ENCODE data around the gene SOHLH2. TPM values are rescaled to one million over a fixed set of nuclear protein-coding genes. Genes with fewer than 3 reads are reported as not detected.

SOHLH2 gene
- total RNA-seq, 1 experiment from 2014 or later = not detected

DNA sequence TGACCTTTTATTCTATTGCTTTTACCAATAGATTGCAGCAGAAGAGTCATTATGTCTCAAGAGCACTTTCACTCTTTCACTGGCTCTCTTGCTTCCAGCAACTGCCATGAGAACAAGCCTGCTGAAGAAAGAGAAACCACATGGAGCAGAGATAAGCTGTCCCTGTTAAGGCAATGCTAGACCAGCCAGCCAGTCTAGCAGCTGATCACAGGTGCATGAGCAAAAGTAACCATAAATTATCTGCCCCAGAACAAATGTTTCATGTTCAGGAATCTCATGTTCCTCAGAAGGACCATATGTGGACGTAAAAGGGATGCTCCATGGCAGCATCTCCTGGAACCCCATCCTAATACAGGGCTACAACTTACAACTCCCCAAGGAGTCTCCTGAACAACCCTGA lies 62.8 kb downstream of the SOHLH2 start:
- Histone ChIP-seq H4K20me1 (ENCODE audit: low read length) (no peaks in the 10 kb centered on the region), H3K36me3 (ENCODE audit: low read depth, low read length) (no peaks in the 10 kb centered on the region), H3K79me2 (ENCODE audit: low read length) (no peaks in the 10 kb centered on the region), H3K27ac (ENCODE audit: low read length) (no peak overlapping the region), H3K9ac (ENCODE audit: low read length) (no peak overlapping the region), H3K27me3 (ENCODE audit: low read length) (no peaks in the 10 kb centered on the region), H3K4me3 (ENCODE audit: low read length) (no peak overlapping the region), H3K4me2 (ENCODE audit: low read length) (no peak overlapping the region), H3F3A (ENCODE audit: low read length, unreplicated experiment) (no peaks in the 10 kb centered on the region), H3K4me1 (ENCODE audit: insufficient read depth, low read length) (peaks cover 9% of the 10 kb centered on the region), H3K9me2 (replicated peaks; ENCODE audit: low read length) (no peaks in the 10 kb centered on the region), H3K9me3 (ENCODE audit: low read length) (no peaks in the 10 kb centered on the region), H2AFZ (ENCODE audit: low read length) (no peak overlapping the region)
- no peak for ATAC-seq
- ChIA-PET CTCF (no interaction called here), POLR2A (ENCODE audit: unreplicated experiment) (no interaction called here)
- intact Hi-C loops (cut with micrococcal nuclease) = no loop called here
- TF ChIP-seq EZH2phosphoT487 (IDR thresholded peaks at IDR 0.05; ENCODE audit: borderline replicate concordance, low read length) = no peak
- TF ChIP-seq CTCF (conservative IDR thresholded peaks at IDR 0.05; ENCODE audit: low read depth, low read length) = no peak
- no peak for TF ChIP-seq EZH2 (IDR thresholded peaks at IDR 0.05; ENCODE audit: low read length, unreplicated experiment)
- no TSS peak for BruUV-seq (replicated peaks)
- no peak for DNase-seq

GRCh38 chr13:36148446-36148845 lies 65.9 kb downstream of the SOHLH2 start:
- no peaks in the 10 kb centered on the region for H3K9me2 ChIP-seq (replicated peaks; ENCODE audit: low read length)
- no peaks in the 10 kb centered on the region for H4K20me1 ChIP-seq (ENCODE audit: low read length)
- peak overlapping the region; percentile 26; the same call in 1 of the 2 replicates for H3K4me2 ChIP-seq (ENCODE audit: low read length)
- ChIA-PET POLR2A (ENCODE audit: unreplicated experiment) (interaction anchor here (0.6 kb wide), 1 partner anchor 213 kb away, joined by 3 read pairs; no protein-coding TSS in a partner anchor), CTCF (no interaction called here)
- BruUV-seq (replicated peaks) = no TSS peak
- peak overlapping the region; percentile 32; the same call in 1 of the 2 replicates for H3K27ac ChIP-seq (ENCODE audit: low read length)
- H3K4me1 ChIP-seq (ENCODE audit: insufficient read depth, low read length) = peaks cover 9% of the 10 kb centered on the region
- no peaks in the 10 kb centered on the region for H3F3A ChIP-seq (ENCODE audit: low read length, unreplicated experiment)
- TF ChIP-seq EZH2phosphoT487 (IDR thresholded peaks at IDR 0.05; ENCODE audit: borderline replicate concordance, low read length) = no peak
- TF ChIP-seq EZH2 (IDR thresholded peaks at IDR 0.05; ENCODE audit: low read length, unreplicated experiment) = no peak
- no peak for TF ChIP-seq CTCF (conservative IDR thresholded peaks at IDR 0.05; ENCODE audit: low read depth, low read length)
- no peaks in the 10 kb centered on the region for H3K9me3 ChIP-seq (ENCODE audit: low read length)
- H3K4me3 ChIP-seq (ENCODE audit: low read length) = no peak overlapping the region
- ATAC-seq (peak; percentile 90), DNase-seq (peak; percentile 53)
- intact Hi-C loops (cut with micrococcal nuclease) = no loop called here
- no peak overlapping the region for H3K9ac ChIP-seq (ENCODE audit: low read length)
- H2AFZ ChIP-seq (ENCODE audit: low read length) = no peak overlapping the region
- H3K27me3 ChIP-seq (ENCODE audit: low read length) = no peaks in the 10 kb centered on the region
- no peaks in the 10 kb centered on the region for H3K79me2 ChIP-seq (ENCODE audit: low read length)
- H3K36me3 ChIP-seq (ENCODE audit: low read depth, low read length) = no peaks in the 10 kb centered on the region

DNA sequence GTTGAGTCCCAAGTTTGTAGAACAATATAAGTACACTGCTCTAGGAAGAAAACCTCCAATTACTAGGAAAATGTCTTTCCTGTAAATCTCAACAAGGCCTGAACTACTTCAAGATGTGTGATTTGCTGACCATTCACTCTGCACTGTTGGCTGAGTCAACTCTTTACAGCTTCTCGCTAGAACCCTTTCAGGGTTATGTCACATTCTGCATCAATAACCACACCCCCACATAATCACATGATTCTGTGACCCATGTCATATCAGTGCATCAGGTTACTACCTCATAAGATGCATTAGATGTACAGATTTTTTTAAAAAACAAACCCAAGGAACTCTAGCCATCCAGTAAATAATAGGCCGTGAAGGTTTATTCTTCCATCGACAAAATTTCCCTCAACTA lies 67.0 kb downstream of the SOHLH2 start:
- CTCF ChIA-PET = no interaction called here
- no peak overlapping the region for H3K4me2 ChIP-seq (ENCODE audit: low read length)
- H3K27ac ChIP-seq (ENCODE audit: low read length) = no peak overlapping the region
- DNase-seq (no peak), ATAC-seq (no peak)
- no peaks in the 10 kb centered on the region for H4K20me1 ChIP-seq (ENCODE audit: low read length)
- H3F3A ChIP-seq (ENCODE audit: low read length, unreplicated experiment) = no peaks in the 10 kb centered on the region
- peaks cover 9% of the 10 kb centered on the region for H3K4me1 ChIP-seq (ENCODE audit: insufficient read depth, low read length)
- no peaks in the 10 kb centered on the region for H3K36me3 ChIP-seq (ENCODE audit: low read depth, low read length)
- BruUV-seq (replicated peaks) = no TSS peak
- no peak overlapping the region for H3K9ac ChIP-seq (ENCODE audit: low read length)
- H3K9me2 ChIP-seq (replicated peaks; ENCODE audit: low read length) = no peaks in the 10 kb centered on the region
- H3K4me3 ChIP-seq (ENCODE audit: low read length) = no peak overlapping the region
- H3K79me2 ChIP-seq (ENCODE audit: low read length) = no peaks in the 10 kb centered on the region
- TF ChIP-seq EZH2phosphoT487 (IDR thresholded peaks at IDR 0.05; ENCODE audit: borderline replicate concordance, low read length) (no peak), CTCF (conservative IDR thresholded peaks at IDR 0.05; ENCODE audit: low read depth, low read length) (no peak), EZH2 (IDR thresholded peaks at IDR 0.05; ENCODE audit: low read length, unreplicated experiment) (no peak)
- H3K9me3 ChIP-seq (ENCODE audit: low read length) = no peaks in the 10 kb centered on the region
- intact Hi-C loops (cut with micrococcal nuclease) = no loop called here
- H2AFZ ChIP-seq (ENCODE audit: low read length) = no peak overlapping the region
- no peaks in the 10 kb centered on the region for H3K27me3 ChIP-seq (ENCODE audit: low read length)
- POLR2A ChIA-PET (ENCODE audit: unreplicated experiment) = no interaction called here
